ENCODE data around the gene GDPGP1. TPM values are rescaled to one million over a fixed set of nuclear protein-coding genes. Genes with fewer than 3 reads are reported as not detected.

Gene GDPGP1
- total RNA-seq, 1 donor from 2014 or later = 4.1 TPM

- no peak for DNase-seq (ENCODE audit: low read depth)
- H2AFZ ChIP-seq (ENCODE audit: low read depth, low read length) = no peak overlapping the region
- H3K36me3 ChIP-seq (ENCODE audit: insufficient read depth, low read length) = no peaks in the 10 kb centered on the region
- H3K27ac Mint-ChIP-seq (ENCODE audit: unreplicated experiment) = no peak overlapping the region
- H3K9ac ChIP-seq (ENCODE audit: low read length) = no peak overlapping the region
- peaks cover 3% of the 10 kb centered on the region for H3K9me3 Mint-ChIP-seq (ENCODE audit: unreplicated experiment)
- H3K9me3 ChIP-seq (ENCODE audit: insufficient read depth, low read depth, low read length) = no peaks in the 10 kb centered on the region
- no peak overlapping the region for H3K4me3 ChIP-seq (ENCODE audit: insufficient read depth, low read depth, low read length)
- H3K27ac ChIP-seq (ENCODE audit: low read depth, low read length) = no peak overlapping the region
- H3K4me1 Mint-ChIP-seq (ENCODE audit: low read depth, unreplicated experiment) = no peaks in the 10 kb centered on the region
- H4K20me1 ChIP-seq (ENCODE audit: insufficient read depth, low read length) = peaks cover 30% of the 10 kb centered on the region
- H3K36me3 Mint-ChIP-seq (ENCODE audit: low read depth, unreplicated experiment) = peaks cover 3% of the 10 kb centered on the region
- H3K4me1 ChIP-seq (ENCODE audit: insufficient read depth, low read length) = peaks cover 16% of the 10 kb centered on the region
- H3K4me2 ChIP-seq (ENCODE audit: low read length) = peak overlapping the region; percentile 98
- peak overlapping the region; percentile 79 for H3K4me3 Mint-ChIP-seq (ENCODE audit: unreplicated experiment)
- TF ChIP-seq EZH2 (IDR thresholded peaks at IDR 0.05; ENCODE audit: insufficient read depth, low read length) (no peak), CTCF (IDR thresholded peaks at IDR 0.05; ENCODE audit: insufficient read depth, low read depth, low read length) (no peak)
- no peaks in the 10 kb centered on the region for H3K27me3 ChIP-seq (ENCODE audit: insufficient read depth, low read length)
- H3K27me3 Mint-ChIP-seq (ENCODE audit: low read depth, unreplicated experiment) = peaks cover 11% of the 10 kb centered on the region
- H3K79me2 ChIP-seq (ENCODE audit: insufficient read depth, low read length) = peaks cover 21% of the 10 kb centered on the region
- FAIRE-seq = no peak
These were observed 31.1 kb upstream of the GDPGP1 start for GRCh38 chr15:90202929-90203328.

GRCh38 chr15:90203473-90203872, 30.5 kb upstream of the GDPGP1 start:
- peaks cover 3% of the 10 kb centered on the region for H3K36me3 Mint-ChIP-seq (ENCODE audit: low read depth, unreplicated experiment)
- Histone ChIP-seq H3K27ac (ENCODE audit: low read depth, low read length) (no peak overlapping the region), H3K36me3 (ENCODE audit: insufficient read depth, low read length) (no peaks in the 10 kb centered on the region), H3K27me3 (ENCODE audit: insufficient read depth, low read length) (no peaks in the 10 kb centered on the region), H4K20me1 (ENCODE audit: insufficient read depth, low read length) (peaks cover 30% of the 10 kb centered on the region), H3K4me3 (ENCODE audit: insufficient read depth, low read depth, low read length) (no peak overlapping the region), H3K4me1 (ENCODE audit: insufficient read depth, low read length) (peaks cover 16% of the 10 kb centered on the region), H3K79me2 (ENCODE audit: insufficient read depth, low read length) (peaks cover 21% of the 10 kb centered on the region), H2AFZ (ENCODE audit: low read depth, low read length) (no peak overlapping the region), H3K9me3 (ENCODE audit: insufficient read depth, low read depth, low read length) (no peaks in the 10 kb centered on the region), H3K9ac (ENCODE audit: low read length) (no peak overlapping the region), H3K4me2 (ENCODE audit: low read length) (no peak overlapping the region)
- DNase-seq (ENCODE audit: low read depth) (no peak), FAIRE-seq (no peak)
- no peak overlapping the region for H3K27ac Mint-ChIP-seq (ENCODE audit: unreplicated experiment)
- H3K4me1 Mint-ChIP-seq (ENCODE audit: low read depth, unreplicated experiment) = no peaks in the 10 kb centered on the region
- H3K27me3 Mint-ChIP-seq (ENCODE audit: low read depth, unreplicated experiment) = peaks cover 11% of the 10 kb centered on the region
- peaks cover 3% of the 10 kb centered on the region for H3K9me3 Mint-ChIP-seq (ENCODE audit: unreplicated experiment)
- H3K4me3 Mint-ChIP-seq (ENCODE audit: unreplicated experiment) = no peak overlapping the region
- TF ChIP-seq CTCF (IDR thresholded peaks at IDR 0.05; ENCODE audit: insufficient read depth, low read depth, low read length) (no peak), EZH2 (IDR thresholded peaks at IDR 0.05; ENCODE audit: insufficient read depth, low read length) (no peak)

- no peaks in the 10 kb centered on the region for H3K27me3 ChIP-seq (ENCODE audit: insufficient read depth, low read length)
- H2AFZ ChIP-seq (ENCODE audit: low read depth, low read length) = no peak overlapping the region
- no peak overlapping the region for H3K4me3 ChIP-seq (ENCODE audit: insufficient read depth, low read depth, low read length)
- no peak overlapping the region for H3K9ac ChIP-seq (ENCODE audit: low read length)
- Mint-ChIP-seq H3K36me3 (ENCODE audit: low read depth, unreplicated experiment) (peaks cover 3% of the 10 kb centered on the region), H3K4me3 (ENCODE audit: unreplicated experiment) (no peak overlapping the region), H3K4me1 (ENCODE audit: low read depth, unreplicated experiment) (no peaks in the 10 kb centered on the region), H3K9me3 (ENCODE audit: unreplicated experiment) (peaks cover 3% of the 10 kb centered on the region), H3K27me3 (ENCODE audit: low read depth, unreplicated experiment) (peaks cover 11% of the 10 kb centered on the region), H3K27ac (ENCODE audit: unreplicated experiment) (no peak overlapping the region)
- DNase-seq (ENCODE audit: low read depth) = no peak
- H3K36me3 ChIP-seq (ENCODE audit: insufficient read depth, low read length) = no peaks in the 10 kb centered on the region
- H4K20me1 ChIP-seq (ENCODE audit: insufficient read depth, low read length) = peaks cover 30% of the 10 kb centered on the region
- H3K4me1 ChIP-seq (ENCODE audit: insufficient read depth, low read length) = peaks cover 16% of the 10 kb centered on the region
- TF ChIP-seq EZH2 (IDR thresholded peaks at IDR 0.05; ENCODE audit: insufficient read depth, low read length) (no peak), CTCF (IDR thresholded peaks at IDR 0.05; ENCODE audit: insufficient read depth, low read depth, low read length) (no peak)
- no peak overlapping the region for H3K4me2 ChIP-seq (ENCODE audit: low read length)
- no peak overlapping the region for H3K27ac ChIP-seq (ENCODE audit: low read depth, low read length)
- FAIRE-seq = no peak
- H3K9me3 ChIP-seq (ENCODE audit: insufficient read depth, low read depth, low read length) = no peaks in the 10 kb centered on the region
- H3K79me2 ChIP-seq (ENCODE audit: insufficient read depth, low read length) = peaks cover 21% of the 10 kb centered on the region
These were observed 30.1 kb upstream of the GDPGP1 start for GRCh38 chr15:90203922-90204321.
